ENCODE measurements around the gene B4GALT1.
"Not testable (repeated sequence)": the region's sequence is repeated elsewhere in the genome, so short reads cannot be mapped to it uniquely, and the experiment has no call there.

B4GALT1 gene

DNA sequence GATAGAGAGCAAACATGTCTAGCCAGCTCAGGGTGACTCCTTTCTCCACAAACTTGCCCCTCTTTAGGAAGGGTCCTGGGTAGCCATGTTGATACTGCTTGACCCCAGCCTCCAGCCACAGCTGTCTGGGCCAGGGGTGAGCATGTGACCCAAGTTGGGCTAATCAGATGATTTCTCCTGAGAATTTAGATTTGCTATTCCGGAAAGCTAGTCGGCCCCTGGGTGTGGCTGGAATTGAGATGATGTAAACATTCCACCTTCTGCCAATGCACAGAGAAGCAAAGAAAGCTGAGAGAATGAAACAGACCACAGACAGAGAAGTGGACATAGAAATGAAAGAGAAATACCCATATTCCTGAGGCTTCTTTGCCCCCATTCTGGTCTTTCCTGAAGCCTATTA is 17.8 kb upstream of the B4GALT1 start:
- FAIRE-seq, result no peak

DNA sequence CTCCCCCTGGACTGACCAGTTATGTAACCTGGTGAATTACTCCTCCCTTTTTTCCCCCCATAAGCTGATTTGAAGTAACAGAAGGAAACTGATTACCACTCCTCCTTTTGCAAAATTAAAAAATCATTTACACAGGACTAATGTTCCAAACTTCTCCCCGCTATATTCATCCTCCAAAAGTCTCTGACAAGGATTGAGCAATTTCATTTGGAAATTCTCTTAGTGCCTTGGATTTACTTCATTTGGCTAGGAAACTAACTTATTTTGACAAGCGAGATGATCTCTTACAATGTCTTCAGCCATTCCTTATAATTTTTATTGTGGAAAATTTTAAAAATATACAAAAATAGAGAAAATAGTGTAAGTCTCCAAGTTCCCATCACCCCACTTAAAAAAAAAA is 15.4 kb upstream of the B4GALT1 start:
- FAIRE-seq, result no peak

DNA sequence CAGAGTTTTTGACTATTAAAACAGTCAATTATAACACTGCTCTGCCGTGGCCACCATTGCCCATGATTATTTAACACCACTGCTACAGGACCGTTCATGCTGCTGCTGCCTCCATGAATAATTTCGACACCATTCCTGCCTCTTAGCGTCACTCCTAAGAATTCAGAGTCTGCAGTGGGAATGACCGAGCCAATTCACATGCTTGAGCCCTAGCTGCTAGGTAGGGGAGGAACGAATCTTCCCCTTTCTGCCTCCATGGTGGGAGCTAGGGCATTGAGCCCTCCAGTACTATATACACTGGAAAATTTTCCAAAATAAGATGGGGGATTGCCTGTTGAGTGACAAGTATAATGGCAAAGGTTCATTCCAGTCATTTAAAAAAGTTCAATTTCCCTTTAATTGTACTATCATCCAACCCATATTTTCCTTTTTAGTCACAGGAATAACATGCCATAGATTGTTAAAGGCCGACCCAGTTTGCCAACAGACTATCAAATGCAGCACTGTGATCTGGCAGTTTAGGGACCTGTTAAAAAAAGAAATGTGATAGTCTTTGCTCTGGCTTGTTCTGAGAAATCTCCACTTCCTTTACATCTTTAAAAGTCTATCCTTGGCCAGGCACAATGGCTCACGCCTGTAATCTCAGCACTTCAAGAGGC is 13.5 kb upstream of the B4GALT1 start:
- no peak for FAIRE-seq

DNA sequence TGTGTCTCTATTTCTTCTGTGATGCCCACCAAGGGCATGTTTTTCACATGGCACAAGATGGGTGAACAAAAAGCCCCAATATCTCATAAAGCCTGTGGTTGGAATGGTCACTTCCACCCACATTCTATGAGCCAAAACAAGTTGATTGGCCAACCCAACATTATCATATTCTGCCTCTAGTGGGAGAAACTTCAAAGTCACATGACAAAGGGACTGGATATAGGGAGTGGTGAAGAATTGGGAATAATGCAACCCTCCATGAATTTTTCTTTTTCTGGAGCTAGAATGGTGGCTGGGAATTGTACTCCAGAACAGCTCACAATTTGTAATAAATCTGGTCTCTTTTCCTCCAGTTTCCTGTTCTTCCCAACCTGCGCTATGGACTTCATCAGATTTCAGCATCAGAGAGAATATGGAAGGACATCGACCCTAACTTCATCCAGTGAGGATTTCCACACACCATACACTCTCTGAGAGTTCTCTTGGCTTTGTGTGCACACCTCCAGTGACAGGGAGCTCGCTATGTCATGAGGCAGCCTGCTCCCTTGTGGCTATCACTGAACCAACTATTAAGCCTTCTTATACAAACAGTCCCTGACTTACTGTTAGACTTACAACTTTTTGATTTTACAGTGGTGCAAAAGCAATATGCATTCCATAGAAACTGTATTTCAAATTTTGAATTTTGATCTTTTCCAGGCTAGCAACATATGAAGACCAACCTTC is 12.0 kb upstream of the B4GALT1 start:
- no peak for FAIRE-seq

DNA sequence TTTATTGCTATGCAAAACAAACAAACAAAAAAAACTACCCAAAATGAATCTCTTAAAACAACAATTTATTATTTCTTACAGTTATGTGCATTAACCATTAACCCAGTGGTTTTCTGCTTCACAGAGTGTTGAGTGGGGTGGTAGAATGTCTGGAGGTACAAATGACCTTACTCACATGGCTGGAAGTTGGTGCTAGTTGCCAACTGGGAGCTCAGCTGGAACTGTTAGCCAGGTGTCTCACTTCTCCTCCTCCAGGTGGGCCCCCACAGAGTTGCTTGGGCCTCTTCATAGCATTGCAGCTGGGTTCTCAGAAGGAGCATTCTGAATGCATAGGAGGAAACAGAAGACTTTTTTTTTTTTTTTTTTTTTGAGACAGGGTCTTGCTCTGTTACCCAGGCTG is 10.5 kb upstream of the B4GALT1 start:
- no peak for FAIRE-seq

DNA sequence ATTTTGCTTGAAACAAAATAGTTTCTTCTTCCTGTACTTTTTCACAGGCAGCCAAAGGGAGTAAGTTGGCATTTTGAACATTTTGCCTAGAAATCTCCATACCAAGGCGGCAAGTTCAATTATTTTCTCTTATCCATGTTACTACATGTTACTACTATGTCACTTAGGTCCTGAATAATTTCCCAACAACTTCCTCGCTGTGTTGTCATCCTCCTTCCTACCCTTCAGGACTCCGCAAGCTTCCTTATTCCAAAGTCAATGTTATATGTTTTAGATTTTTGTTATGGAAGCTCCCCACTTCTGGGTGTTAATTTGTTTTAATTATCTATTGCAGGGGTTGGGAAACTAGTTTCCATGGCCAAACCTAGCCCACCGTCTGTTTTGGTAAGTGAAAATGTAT is 9.9 kb upstream of the B4GALT1 start:
- FAIRE-seq, result no peak

DNA sequence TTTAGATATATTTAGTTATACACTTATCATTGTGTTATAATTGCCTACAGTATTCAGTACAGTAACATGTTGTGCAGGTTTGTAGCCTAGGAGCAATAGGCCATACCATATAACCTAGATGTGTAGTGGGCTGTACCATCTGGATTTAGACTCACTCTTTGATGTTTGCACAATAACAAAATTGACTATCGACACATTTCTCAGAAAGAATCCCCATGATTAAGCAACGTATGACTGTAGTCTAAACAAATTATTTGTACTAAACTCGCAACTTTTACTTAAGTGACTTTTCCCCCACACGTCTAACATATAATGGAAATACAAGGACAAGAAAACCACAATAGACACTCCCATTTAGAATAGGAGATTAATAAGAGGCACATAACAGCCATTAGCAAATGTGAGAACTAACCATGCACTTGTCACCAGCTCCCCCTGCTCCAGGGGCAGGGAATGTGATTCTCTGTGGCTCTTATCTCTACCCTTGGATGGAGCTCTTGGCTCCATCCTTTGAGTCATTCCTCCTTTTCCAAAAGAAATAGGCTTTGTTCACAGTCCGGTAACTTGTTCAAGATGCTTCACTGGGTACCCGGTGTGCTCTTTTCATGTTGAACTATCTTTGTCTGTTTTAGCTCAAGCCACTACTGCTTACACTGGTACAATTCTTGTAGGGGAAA is 8.7 kb upstream of the B4GALT1 start:
- FAIRE-seq, result no peak

DNA sequence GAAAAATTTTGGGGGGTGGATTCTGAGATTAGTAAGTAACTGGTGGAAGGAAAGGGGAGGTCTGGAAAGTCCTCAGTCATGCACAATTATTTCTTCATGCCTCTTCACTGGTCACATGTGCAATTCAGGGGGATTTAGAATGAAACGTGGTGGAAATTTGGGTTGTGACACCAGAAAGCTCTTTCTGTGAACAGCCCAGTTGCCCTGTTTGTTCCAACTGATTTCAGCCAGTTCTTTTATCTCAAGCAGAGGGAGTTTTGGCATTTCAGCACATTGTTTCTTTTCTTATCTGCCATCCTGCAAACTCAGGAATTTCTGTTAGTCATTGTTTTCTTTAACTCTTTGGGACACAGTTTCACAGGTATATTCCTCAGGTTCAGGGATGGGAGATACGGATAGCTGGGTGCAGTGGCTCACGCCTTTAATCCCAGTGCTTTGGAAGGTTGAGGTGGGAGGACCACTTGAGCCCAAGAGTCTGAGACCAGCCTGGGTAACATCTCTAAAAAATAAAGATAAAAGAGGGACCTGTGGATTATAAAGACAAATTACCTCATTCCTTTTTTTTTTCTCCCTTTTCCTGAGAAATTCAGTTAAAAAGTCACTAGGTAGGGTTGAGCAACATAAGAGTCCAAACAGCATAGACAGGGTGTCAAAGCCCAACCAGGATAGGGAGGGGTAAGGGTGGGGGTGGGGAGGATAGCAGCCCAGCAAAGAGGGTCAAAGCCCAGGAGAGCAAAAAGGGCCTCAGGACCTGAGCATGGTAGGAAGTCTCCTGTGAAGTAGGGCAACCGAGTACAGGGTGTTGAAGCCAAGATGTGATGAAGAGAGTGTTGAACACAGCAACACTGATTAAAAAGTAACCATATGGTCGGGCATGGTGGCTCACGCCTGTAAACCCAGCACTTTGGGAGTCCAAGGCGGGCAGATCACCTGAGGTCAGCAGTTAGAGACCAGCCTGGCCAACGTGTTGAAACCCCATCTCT is 5.4 kb upstream of the B4GALT1 start:
- no peak for FAIRE-seq

DNA sequence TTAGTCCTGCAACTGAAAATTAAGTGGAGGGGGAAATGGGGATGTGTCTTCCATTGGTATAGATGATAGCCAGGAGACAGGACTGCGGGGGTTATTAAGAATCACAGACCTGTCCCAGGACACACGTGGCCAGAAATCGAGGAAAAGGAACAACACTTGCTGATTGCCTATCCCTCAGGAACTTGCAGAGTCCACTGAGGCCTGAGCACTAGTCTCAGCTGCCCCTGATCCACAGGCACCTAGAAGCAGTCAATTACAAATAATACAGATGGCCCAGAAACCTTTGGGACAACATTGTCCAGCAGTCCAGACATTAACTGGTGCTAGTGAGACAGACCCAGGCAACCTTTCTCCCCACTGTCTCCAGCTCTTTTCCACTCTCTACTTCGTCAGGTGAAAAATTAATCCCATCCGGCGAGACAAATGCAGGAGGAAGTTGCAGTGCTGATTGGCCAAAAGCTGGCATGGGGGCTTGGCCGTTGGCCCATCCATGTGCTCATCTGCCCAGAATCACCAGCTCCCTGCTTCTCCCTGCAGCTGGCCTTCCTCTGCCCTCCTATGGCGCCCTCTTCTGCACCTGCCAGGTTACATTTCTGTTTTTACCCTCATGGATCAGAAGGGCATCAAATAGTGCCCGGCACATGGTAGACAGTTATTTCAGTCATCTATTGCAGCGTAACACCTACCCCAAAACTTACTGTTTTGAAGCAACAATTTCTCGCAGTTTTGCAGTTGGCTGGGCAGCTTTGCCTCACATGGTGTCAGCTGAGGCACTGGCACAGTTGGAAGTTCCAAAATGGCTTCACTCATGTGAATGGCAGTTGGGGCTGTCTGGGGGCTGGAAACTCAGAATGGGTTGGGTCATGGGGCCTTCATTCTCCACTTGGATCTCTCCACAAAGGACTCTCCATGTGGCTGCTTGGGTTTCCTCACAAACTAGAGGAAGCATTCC is 3.6 kb upstream of the B4GALT1 start:
- no peak for FAIRE-seq

DNA sequence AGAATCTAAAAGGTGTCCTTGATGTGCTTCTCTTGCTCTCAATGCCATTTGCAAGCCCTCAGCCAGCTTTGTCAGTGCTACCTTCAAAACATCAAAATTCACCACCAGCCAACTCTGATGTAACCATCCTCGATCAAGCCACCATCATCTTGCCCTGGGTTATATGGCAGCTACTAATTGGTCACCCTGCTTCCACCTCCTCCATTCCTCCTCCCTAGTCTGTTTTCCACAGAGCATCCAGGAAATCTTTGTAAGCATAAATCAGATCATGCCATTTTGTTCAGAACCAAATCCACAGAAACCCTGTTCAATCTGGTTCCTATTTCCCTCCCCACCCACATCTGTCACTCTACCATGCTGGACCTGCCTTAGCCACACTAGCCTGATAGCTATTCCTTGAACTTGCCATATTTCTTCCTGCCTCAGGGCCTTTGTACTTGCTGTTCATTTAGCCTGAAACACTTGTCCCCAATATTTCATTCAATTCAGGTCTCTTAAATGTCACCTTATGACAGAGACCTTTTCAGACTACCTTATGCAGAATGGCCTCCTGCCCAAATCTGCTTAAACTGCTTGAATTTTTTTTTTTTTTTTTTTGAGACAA is 1.9 kb upstream of the B4GALT1 start:
- no peak for FAIRE-seq

DNA sequence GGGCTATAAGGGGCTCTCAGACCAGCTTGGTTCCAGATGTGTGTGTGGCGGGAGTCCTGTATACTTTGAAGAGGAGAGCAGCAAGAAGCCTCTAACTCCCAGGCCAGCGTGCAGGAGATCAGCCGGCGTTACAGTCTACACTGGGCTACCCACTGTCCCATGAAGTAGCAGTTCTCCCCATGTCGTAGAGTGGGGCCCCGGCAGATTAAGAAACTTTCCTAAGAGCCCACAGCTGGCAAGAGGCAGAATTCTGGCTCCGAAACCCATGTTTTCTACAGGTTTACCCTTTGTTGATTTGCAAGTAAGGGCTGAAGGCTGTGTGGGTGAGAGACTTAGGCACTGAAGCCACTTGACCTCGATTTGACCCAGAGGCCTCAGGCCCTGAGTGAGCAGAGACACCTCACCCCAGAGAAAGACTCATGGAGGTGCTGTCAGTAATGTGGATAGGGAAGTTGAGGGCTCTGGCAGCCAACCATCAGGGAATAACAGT is 881 bp upstream of the B4GALT1 start:
- FAIRE-seq, result no peak

DNA sequence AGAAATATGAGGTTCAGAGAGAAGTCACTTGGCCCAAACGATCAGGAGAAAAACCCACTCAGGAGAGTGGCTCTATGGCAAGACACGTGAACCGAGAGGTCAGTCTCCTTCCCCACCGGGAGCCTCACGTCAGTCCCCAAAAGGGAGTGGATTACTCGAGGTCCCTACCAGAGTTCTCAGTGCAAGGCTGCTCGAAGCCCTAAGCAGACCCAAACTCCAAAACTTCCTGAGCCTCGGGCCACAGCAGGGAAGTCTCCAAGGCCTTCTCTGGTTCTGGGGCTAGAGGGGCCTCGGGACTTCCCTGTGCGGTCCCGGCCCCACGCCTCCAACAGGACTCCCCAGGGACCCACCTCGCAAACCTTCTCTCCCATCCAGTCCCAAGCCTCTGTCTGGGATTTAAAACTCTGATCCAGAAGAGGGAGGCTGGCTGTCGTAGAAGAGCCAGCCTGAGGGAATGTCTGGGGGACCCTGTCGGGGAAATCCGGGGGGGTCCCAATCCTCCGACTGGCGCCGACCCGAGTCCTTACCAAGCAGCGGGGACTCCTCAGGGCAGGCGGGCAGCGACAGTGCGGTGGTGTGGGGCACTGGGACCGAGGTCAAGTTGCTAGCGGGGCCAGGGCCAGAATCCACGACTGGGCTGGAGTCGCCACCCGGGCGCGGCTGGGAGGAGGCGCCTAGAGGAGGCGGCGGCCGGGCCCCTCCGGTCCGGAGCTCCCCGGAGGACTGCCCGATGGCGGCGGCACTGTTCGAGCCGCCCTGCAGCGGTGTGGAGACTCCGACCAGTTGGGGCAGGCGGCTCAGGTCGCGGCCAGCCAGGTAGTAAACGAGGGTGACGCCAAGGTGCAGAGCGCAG is 679 bp downstream of the B4GALT1 start:
- no peak for FAIRE-seq

DNA sequence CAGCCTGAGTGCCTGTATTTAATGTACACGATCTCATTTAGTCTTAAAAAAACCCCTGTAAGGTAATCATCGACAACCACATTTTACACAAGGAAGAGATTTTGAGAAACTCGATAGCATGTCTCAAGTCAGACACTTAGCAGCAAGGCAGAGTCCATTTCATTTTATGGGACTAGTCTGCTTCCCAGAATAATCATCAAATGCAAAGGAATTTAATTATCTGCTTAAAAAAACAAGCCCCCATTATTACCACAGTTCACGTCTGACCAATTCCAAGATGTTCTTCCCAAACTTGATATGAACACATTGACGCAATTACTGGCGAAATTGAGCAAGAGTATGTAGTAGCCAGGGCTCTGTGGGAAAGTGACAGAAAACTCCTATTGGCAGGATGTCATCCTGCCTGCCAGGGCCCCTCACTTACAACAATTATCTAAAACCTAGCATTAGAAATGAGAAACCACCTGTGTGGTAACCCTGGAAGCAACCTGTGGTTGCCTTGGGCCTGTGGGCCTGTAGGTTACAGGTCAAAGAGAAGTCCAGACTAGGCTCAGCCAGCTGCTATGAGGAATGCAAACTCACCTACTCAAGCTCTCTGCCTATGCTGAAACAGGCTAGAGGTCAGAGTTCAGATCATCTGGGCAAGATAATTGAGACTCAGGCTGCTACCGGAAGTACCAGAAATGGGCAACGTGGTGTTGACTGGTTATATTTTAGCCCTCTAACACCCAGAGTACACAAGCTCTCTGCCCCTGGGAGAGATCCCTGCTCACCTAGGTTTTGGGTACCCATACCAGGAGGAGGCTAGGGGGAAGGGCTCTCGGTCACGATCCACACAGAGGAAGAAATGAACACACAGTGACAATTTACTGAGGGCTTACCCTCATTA is 1.6 kb downstream of the B4GALT1 start:
- FAIRE-seq, result no peak

DNA sequence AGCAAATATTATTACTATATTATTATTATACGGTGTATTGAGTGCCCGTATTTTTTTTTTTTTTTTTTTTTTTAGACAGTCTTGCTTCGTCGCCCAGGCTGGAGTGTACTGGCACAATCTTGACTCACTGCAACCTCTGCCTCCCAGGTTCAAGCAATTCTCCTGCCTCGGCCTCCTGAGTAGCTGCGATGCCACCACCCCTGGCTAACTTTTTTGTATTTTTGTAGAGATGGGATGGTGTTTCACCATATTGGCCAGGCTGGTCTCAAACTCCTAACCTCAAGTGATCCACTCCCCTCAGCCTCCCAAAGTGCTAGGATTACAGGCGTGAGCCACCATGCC is 2.2 kb downstream of the B4GALT1 start:
- FAIRE-seq, result not testable (repeated sequence)

DNA sequence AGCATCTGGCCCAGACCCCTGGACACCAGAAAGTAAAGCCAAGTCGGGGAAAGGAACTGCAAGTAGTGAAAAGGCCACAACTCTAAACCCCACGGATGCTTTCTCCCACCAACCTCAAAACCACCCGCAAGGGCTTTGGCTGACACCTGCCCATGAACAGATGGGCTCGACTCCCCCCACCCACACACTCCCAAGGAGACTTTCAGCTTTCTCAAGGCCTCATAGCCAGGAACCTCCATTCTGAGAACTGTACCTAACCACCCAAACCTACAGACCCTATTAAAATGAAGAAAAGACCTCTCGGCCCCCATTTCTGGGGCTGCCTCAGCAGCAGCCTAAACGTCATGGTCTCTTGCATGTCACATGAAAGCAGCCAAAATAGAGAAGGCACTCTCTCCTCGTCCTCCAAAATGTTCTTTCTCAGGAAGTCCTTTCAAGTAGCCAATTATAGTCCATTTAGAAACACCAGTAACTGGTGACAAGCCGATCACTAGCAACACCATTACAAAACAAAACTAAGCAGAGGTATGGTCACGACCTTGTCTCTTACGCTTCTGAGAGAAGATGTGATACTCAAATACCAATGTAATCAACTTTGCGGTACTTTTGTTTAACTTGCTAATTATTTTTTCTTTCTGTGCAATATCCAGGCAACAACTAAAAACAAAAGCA is 2.9 kb downstream of the B4GALT1 start:
- no peak for FAIRE-seq

DNA sequence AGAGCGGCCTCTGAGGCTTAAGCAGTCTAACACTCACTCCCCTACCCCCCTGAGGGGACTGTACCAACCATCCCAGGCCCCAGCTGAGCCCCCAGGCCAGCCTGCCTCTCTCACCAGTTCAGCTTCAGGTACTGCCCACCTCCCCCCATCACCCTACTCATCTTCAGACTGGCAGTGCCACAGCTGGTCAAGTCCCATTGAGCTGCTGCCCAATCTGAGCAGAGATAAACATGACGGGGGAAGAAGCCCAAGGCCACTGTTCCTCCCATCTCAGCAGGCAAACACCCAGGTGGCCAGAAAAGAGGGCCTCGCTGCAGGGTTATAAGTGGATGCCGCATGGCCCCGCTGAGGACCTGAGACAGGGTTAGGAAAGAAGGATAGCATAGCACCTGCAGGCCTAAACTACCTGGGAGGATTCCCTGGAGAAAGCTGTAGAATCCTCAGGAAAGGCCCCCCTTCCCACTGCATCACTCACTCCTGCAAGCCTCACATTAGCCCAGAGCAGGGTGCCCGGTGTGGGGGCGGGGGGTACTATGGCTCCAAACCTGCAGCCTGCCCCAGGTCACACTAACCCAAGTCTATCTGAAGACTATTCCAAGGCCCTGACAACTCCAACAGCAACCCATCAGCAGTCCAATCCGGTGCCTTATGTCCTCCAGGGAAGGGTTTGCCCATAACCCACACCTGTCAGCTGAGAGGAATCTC is 3.6 kb downstream of the B4GALT1 start:
- FAIRE-seq, result no peak

DNA sequence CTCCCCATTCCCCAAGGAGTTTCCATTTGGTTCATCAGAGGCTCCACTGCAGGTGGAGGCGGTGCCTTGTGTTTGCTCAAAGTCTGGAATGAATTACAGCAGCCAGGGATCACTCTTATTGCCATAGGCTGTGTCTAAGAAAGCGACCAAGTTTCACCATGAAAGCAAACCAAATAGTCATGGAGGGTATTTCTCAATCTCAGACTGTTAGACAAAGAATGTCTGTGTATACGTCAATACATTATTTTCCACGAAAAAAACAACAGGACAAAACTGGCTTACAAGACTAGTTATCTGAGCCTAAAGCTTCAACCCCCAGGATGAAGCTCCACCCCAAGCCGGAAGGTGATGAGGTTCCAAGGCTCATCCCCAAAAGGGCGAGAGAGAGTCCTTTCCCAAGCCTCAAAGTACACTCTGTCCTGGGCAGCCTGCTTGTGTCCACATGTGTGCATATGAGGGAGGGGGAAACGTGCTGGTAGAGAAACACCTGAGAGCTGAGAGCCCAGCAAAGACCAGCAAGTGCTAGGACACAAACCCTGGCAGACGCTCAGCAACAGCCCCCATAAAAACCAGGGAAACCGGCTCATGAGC is 4.3 kb downstream of the B4GALT1 start:
- no peak for FAIRE-seq

All from A204.1 (cell line).